ENCODE results near the gene APBB2. TPM values are rescaled to one million over a fixed set of nuclear protein-coding genes. Genes with fewer than 3 reads are reported as not detected.

Gene APBB2
- total RNA-seq, 4 donors from 2014 or later: 66.3 to 133 (median 90.2) TPM

GRCh38 chr4:41197996-41198395, 16.3 kb downstream of the APBB2 start:
- TF ChIP-seq EP300 (IDR thresholded peaks at IDR 0.05): no peak
- TF ChIP-seq CTCF (IDR thresholded peaks at IDR 0.05): no peak
- TF ChIP-seq POLR2AphosphoS5 (IDR thresholded peaks at IDR 0.05): no peak
- TF ChIP-seq POLR2A (IDR thresholded peaks at IDR 0.05): no peak
- WGBS, 2 donors (ENCODE audit: low coverage in 1 of 2): 96 to 100% methylated on average over 1 to 2 of the region's 2 CpGs
- H3K4me1 ChIP-seq: peaks cover 0 to 42% (median 0%) of the 10 kb centered on the region in 3 donors

GRCh38 chr4:41197495-41197894, 16.8 kb downstream of the APBB2 start:
- H3K9me3 ChIP-seq: no peaks in the 10 kb centered on the region
- H3K36me3 ChIP-seq: no peaks in the 10 kb centered on the region
- WGBS, 2 donors (ENCODE audit: low coverage in 1 of 2): 62 to 85% methylated on average over 3 of the region's 3 CpGs
- peaks cover 0 to 37% (median 0%) of the 10 kb centered on the region in 3 donors for H3K4me1 ChIP-seq
- TF ChIP-seq POLR2AphosphoS5 (IDR thresholded peaks at IDR 0.05) (no peak), CTCF (IDR thresholded peaks at IDR 0.05) (no peak), POLR2A (IDR thresholded peaks at IDR 0.05) (no peak), EP300 (IDR thresholded peaks at IDR 0.05) (no peak)
- no peaks in the 10 kb centered on the region for H3K27me3 ChIP-seq
- H3K27ac ChIP-seq: no peak overlapping the region
- H3K4me3 ChIP-seq: no peak overlapping the region
- no peak for ATAC-seq

More at GRCh38 chr4:41197996-41198395, 16.3 kb downstream of the APBB2 start:
- H3K36me3 ChIP-seq: no peaks in the 10 kb centered on the region
- H3K27me3 ChIP-seq: no peaks in the 10 kb centered on the region
- no peak overlapping the region for H3K4me3 ChIP-seq
- no peak for ATAC-seq
- H3K9me3 ChIP-seq: no peaks in the 10 kb centered on the region
- no peak overlapping the region for H3K27ac ChIP-seq

DNA sequence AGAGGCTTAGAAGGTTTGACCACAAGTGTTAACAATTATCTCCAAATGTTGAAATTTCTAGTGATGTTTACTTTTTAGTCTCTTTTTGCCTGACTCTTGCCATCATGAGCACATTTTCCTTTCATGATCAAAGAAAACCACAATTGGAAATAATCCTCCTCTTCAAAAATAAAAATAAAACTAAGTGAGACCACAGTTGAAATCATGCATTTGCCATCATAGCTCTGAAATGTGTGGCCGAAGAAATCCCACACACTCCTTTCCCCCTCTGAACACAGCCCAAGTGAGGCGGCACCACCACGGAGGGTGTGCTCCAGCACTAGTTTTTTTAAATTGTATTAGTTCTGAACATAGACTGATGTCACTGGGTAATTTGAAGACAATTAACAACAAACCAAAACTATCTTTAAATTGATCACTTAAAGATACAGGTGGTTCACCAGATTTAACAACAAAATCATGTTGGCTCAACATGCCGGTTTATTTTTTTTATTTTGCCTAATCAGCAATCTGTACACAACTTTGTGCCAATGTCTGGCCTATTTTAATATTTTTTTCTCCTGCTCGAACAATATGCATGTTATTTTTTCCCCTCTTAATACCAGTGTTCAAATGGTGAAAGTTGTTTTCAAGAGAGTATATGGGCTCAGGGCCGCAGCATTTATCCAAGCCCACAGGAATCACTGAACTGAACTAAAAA, 17.6 kb downstream of the APBB2 start:
- TF ChIP-seq POLR2A (IDR thresholded peaks at IDR 0.05) (no peak), POLR2AphosphoS5 (IDR thresholded peaks at IDR 0.05) (no peak), CTCF (IDR thresholded peaks at IDR 0.05) (no peak), EP300 (IDR thresholded peaks at IDR 0.05) (no peak)
- WGBS, 2 donors (ENCODE audit: low coverage in 1 of 2): 67 to 90% methylated on average over 6 of the region's 6 CpGs
- no peaks in the 10 kb centered on the region for H3K9me3 ChIP-seq
- no peak overlapping the region for H3K4me3 ChIP-seq
- no peaks in the 10 kb centered on the region for H3K36me3 ChIP-seq
- H3K27me3 ChIP-seq: no peaks in the 10 kb centered on the region
- H3K4me1 ChIP-seq: peaks cover 0 to 30% (median 0%) of the 10 kb centered on the region in 3 donors
- H3K27ac ChIP-seq: no peak overlapping the region
- ATAC-seq: no peak

GRCh38 chr4:41192136-41192535, 22.2 kb downstream of the APBB2 start:
- Histone ChIP-seq H3K36me3 (no peaks in the 10 kb centered on the region), H3K4me1 (peaks cover 0 to 27% (median 0%) of the 10 kb centered on the region in 3 donors), H3K27ac (no peak overlapping the region), H3K9me3 (no peaks in the 10 kb centered on the region), H3K27me3 (no peaks in the 10 kb centered on the region), H3K4me3 (no peak overlapping the region)
- 70 to 81% methylated on average over 3 of the region's 3 CpGs for WGBS, 2 donors (ENCODE audit: low coverage in 1 of 2)
- ATAC-seq: no peak
- TF ChIP-seq POLR2AphosphoS5 (IDR thresholded peaks at IDR 0.05) (no peak), EP300 (IDR thresholded peaks at IDR 0.05) (no peak), CTCF (IDR thresholded peaks at IDR 0.05) (no peak), POLR2A (IDR thresholded peaks at IDR 0.05) (no peak)

- TF ChIP-seq POLR2AphosphoS5 (IDR thresholded peaks at IDR 0.05) (no peak), EP300 (IDR thresholded peaks at IDR 0.05) (no peak), CTCF (IDR thresholded peaks at IDR 0.05) (no peak), POLR2A (IDR thresholded peaks at IDR 0.05) (no peak)
- no peak overlapping the region for H3K4me3 ChIP-seq
- no peak for ATAC-seq
- no peaks in the 10 kb centered on the region for H3K9me3 ChIP-seq
- H3K27ac ChIP-seq: no peak overlapping the region
- H3K36me3 ChIP-seq: no peaks in the 10 kb centered on the region
- H3K27me3 ChIP-seq: no peaks in the 10 kb centered on the region
- 80 to 89% methylated on average over 2 of the region's 2 CpGs for WGBS, 2 donors (ENCODE audit: low coverage in 1 of 2)
- H3K4me1 ChIP-seq: peaks cover 2 to 39% (median 10%) of the 10 kb centered on the region in 3 donors
Measured at GRCh38 chr4:41189666-41190065, 24.7 kb downstream of the APBB2 start.

Data from gastroesophageal sphincter (tissue), 4 donors.